GM12878 (cell line): ENCODE results near the gene AHNAK2. TPM values are rescaled to one million over a fixed set of nuclear protein-coding genes. Genes with fewer than 3 reads are reported as not detected.

Experiments used
- ATAC-seq: fragments of 200-7000 bp; cut with Tn5 transposase; 3 replicates; pipeline ENCODE4 v1.9.1; 2020; ENCODE audit warnings: mild to moderate bottlenecking, moderate library complexity
- BruUV-seq: library from RNA; stranded (reverse); fragments of 400-500 nt; replicated peaks from 2 replicates; lab custom pipeline; 2021; lab: Mats Ljungman, UMichigan
- CTCF ChIA-PET: fragments of 300-600 bp; sonication (Branson Sonifier 250); formaldehyde crosslinking; extraction: SDS; loops from one replicate; lab custom pipeline; 2021; ENCODE audit warnings: inconsistent platforms; lab: Yijun Ruan, JAX
- POLR2A ChIA-PET: fragments of 350-600 bp; formaldehyde crosslinking; extraction: SDS; loops from one replicate; lab custom pipeline; 2021; ENCODE audit warnings: inconsistent platforms; lab: Charles Lee
- RAD21 ChIA-PET: fragments of 300-600 bp; sonication (Branson Sonifier 250); formaldehyde crosslinking; loops from one replicate; lab custom pipeline; 2023; ENCODE audit warnings: antibody characterized with exemption; ENCODE audit not compliant: unreplicated experiment; lab: Charles Lee
- SMC1A ChIA-PET: fragments of 300-600 bp; sonication (Branson Sonifier 250); formaldehyde crosslinking; loops from one replicate; lab custom pipeline; 2023; ENCODE audit not compliant: unreplicated experiment, uncharacterized antibody; lab: Charles Lee
- DNase-seq: peaks from one replicate; pipeline ENCODE4 v3.0.0-alpha.2; 2011; ENCODE audit warnings: low read depth, low spot score
- FAIRE-seq: peaks from 3 replicates; lab custom pipeline; 2011; peaks lifted over from hg19 to GRCh38; lab: Jason Lieb, UNC
- H2AFZ ChIP-seq: 2 replicates; pipeline ENCODE4 v1.6.0; 2011; ENCODE audit warnings: low read depth, low read length, control low read depth; ENCODE audit not compliant: control insufficient read depth
- H3K27ac ChIP-seq: 2 replicates; pipeline ENCODE4 v1.5.1; 2011; ENCODE audit warnings: control low read depth; ENCODE audit not compliant: control insufficient read depth, insufficient read depth
- H3K27me3 ChIP-seq, 2 experiments: replicated peaks in 1 of 2; 2 replicates each; pipeline versions ENCODE4 v1.6.0 to v1.6.1; 2011; ENCODE audit warnings: low read length in 1 of 2; ENCODE audit not compliant: control insufficient read depth in 2 of 2, insufficient read depth in 2 of 2
- H3K36me3 ChIP-seq, 2 experiments: 2 replicates each; pipeline ENCODE4 v1.5.1; 2011; ENCODE audit warnings: low read length in 1 of 2; ENCODE audit not compliant: control insufficient read depth in 2 of 2, insufficient read depth in 2 of 2
- H3K4me1 ChIP-seq: 2 replicates; pipeline ENCODE4 v1.6.1; 2011; ENCODE audit warnings: mild to moderate bottlenecking, low read length, moderate library complexity, mixed read lengths; ENCODE audit not compliant: control insufficient read depth, insufficient read depth
- H3K4me2 ChIP-seq: 2 replicates; pipeline ENCODE4 v1.6.0; 2011; ENCODE audit warnings: control low read depth; ENCODE audit not compliant: control insufficient read depth, insufficient read depth
- H3K4me3 ChIP-seq: fragments of 200-600 bp; sonication (generic); 2 replicates; pipeline ENCODE4 v1.5.1; 2016
- H3K79me2 ChIP-seq: 2 replicates; pipeline ENCODE4 v1.6.0; 2011; ENCODE audit warnings: low read length; ENCODE audit not compliant: control insufficient read depth, insufficient read depth
- H3K9ac ChIP-seq: 2 replicates; pipeline ENCODE4 v1.8.0; 2011; ENCODE audit warnings: low read length, control low read depth, mixed read lengths; ENCODE audit not compliant: control insufficient read depth, insufficient read depth
- H3K9me3 ChIP-seq: replicated peaks from 3 replicates; pipeline ENCODE4 v1.5.1; 2011; ENCODE audit warnings: mild to moderate bottlenecking, low read length; ENCODE audit not compliant: control insufficient read depth, insufficient read depth
- H4K20me1 ChIP-seq: 2 replicates; pipeline ENCODE4 v1.6.0; 2011; ENCODE audit not compliant: control insufficient read depth, insufficient read depth
- CBX3 ChIP-seq: fragments of 200-600 bp; sonication (generic); IDR thresholded peaks from 2 replicates; pipeline ENCODE4 v1.6.1; 2016; ENCODE audit warnings: low read depth, borderline replicate concordance
- FOS ChIP-seq: IDR thresholded peaks from 3 replicates; pipeline ENCODE4 v1.6.1; 2011; ENCODE audit warnings: borderline replicate concordance; ENCODE audit not compliant: insufficient read length; ENCODE audit errors: extremely low read depth
- HCFC1 ChIP-seq: fragments of 150-350 bp; IDR thresholded peaks from 2 replicates; pipeline ENCODE4 v1.6.1; 2014; ENCODE audit warnings: low read length
- IKZF2 ChIP-seq, 2 experiments: fragments of 450-650 bp; IDR thresholded peaks; 2 replicates each; pipeline ENCODE4 v1.6.1; 2017; ENCODE audit warnings: mild to moderate bottlenecking in 2 of 2, moderate library complexity in 2 of 2
- NFYA ChIP-seq: IDR thresholded peaks from 2 replicates; pipeline ENCODE4 v1.6.1; 2011; ENCODE audit warnings: low read depth, mild to moderate bottlenecking, low read length, improper control_type of control experiment, borderline replicate concordance
- YBX1 ChIP-seq: fragments of 450-650 bp; IDR thresholded peaks from 2 replicates; pipeline ENCODE4 v1.6.1; 2016; ENCODE audit warnings: antibody characterized with exemption
- ZNF207 ChIP-seq: fragments of 450-650 bp; IDR thresholded peaks from 2 replicates; pipeline ENCODE4 v1.6.1; 2014; ENCODE audit warnings: antibody characterized with exemption, mild to moderate bottlenecking, borderline replicate concordance
- WGBS: methylation state at CpG from one replicate; pipeline ENCODE4 v1.1.6; 2016; ENCODE audit warnings: low lambda C conversion rate; ENCODE audit not compliant: insufficient replicate concordance, insufficient coverage; ENCODE audit errors: missing lambda C conversion rate; 5-methylcytosine and 5-hydroxymethylcytosine counted together
- in situ Hi-C: fragments of 300-500 bp; cut with MboI; formaldehyde crosslinking; loops from 9 replicates; pipeline ENCODE4 v1.14.3; 2018; ENCODE audit warnings: mixed read lengths
- intact Hi-C: fragments of 100-400 bp; cut with micrococcal nuclease; formaldehyde crosslinking; loops from one replicate; pipeline ENCODE4 v1.14.2; 2022; ENCODE audit not compliant: unreplicated experiment
- polyA plus RNA-seq, 11 experiments: library from polyadenylated mRNA; depleted of rRNA in 4 of 11; unstranded in 6 of 11; stranded (reverse) in 5 of 11; fragments of >200 nt; fragmentation: Nextera tagmentation in 4 of 11; fragmentation: Illumina TruSeq in 1 of 11; extraction: Ambion mirVana in 4 of 11; extraction: Trizol in 1 of 11; gene quantifications; 1 replicate in 1 of 11; 2 replicates in 10 of 11; pipeline versions ENCODE4 v1.2.1 to v1.2.3, GENCODE V29; 2011 to 2016; ENCODE audit warnings: inconsistent platforms in 2 of 11, missing spikeins in 2 of 11, low read depth in 1 of 11
- total RNA-seq, 4 experiments: library from RNA; depleted of rRNA in 3 of 4; stranded (reverse); fragments of >200 nt in 3 of 4; fragmentation: Illumina TruSeq in 1 of 4; extraction: Trizol in 1 of 4; gene quantifications; 2 replicates each; pipeline versions ENCODE4 v1.2.1 to v1.2.3, GENCODE V29; 2013 to 2021
- TF ChIP-seq, protein P1 (sequence below): fragments of 450-650 bp; formaldehyde crosslinking; IDR thresholded peaks from 2 replicates; pipeline ENCODE4 v1.5.0; 2022; ENCODE audit warnings: mild to moderate bottlenecking, missing genetic modification characterization
- TF ChIP-seq, protein P2 (sequence below): fragments of 450-650 bp; IDR thresholded peaks from 2 replicates; pipeline ENCODE4 v1.6.1; 2017; ENCODE audit warnings: borderline replicate concordance

The AHNAK2 gene
- total and polyA plus RNA-seq, 10 of the 15 experiments (the other 5 are each of a cell fraction or from before 2014, with no cell fraction given), result 0.03 to 0.10 TPM; not detected in 8

DNA sequence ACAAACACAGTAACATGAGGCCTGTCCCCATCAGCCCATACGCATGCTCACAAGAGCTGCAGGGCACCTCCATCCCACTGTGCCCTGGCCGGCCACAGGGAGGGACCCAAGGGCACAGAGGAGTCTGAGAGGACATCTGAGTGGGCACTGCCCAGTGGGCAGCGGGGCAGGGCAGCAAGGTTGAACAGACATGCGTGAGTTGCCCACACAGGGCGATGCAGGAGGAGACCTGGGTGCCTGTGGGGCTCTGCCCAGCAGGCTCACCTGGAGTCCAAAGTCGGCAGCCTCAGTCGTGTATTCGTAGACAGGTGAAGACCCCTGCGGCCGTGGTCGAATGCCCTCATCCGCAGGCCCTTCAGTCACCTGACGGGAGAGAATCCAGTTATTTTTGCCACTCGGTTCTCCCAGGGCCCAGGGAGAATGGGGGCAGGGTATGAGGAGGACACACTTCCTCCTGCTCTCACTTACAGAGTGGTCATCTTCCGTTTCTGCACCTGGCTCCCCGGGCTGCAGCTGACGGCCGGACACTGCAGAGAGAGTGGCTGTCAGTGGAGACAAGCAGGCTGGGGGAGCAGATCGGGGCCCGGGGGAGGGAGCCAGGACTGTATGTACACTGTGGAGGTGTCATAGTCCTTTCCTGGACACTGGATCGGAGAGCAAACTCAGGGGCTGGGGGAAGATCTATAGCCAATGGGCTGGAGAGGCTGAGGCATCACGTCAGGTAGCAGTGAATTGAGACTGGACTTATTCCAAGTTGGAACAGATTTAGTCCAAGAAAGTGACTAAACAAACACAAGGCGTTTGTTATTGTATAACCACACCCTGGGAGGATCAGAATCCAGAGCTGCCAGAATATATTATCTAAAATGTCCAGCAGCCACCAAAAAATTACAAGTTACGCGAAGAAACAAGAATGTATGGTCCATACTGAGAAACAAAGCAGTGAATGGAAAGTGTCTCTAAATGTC lies 20.7 kb downstream of the AHNAK2 start (continued):
- TF ChIP-seq NFYA, result no peak

GRCh38 chr14:104956290-104956890 lies 21.8 kb downstream of the AHNAK2 start:
- H3K4me1 ChIP-seq, result no peaks in the 10 kb centered on the region
- H3K4me3 ChIP-seq, result no peak overlapping the region
- no TSS peak for BruUV-seq
- CTCF ChIA-PET, result interaction anchor here (0.8 kb wide), 1 partner anchor 1501 kb away, joined by 3 read pairs; no protein-coding TSS in a partner anchor
- H3K79me2 ChIP-seq, result no peaks in the 10 kb centered on the region
- H3K9me3 ChIP-seq, result no peaks in the 10 kb centered on the region
- 43% methylated on average over 14 of the region's 14 CpGs for WGBS
- peaks cover 0 to 2% of the 10 kb centered on the region in 2 experiments; a peak in 3 of 4 replicates for H3K27me3 ChIP-seq
- H2AFZ ChIP-seq, result no peak overlapping the region
- FAIRE-seq (no peak), ATAC-seq (no peak), DNase-seq (no peak)
- no peak overlapping the region for H3K4me2 ChIP-seq
- intact Hi-C loops (no loop called here), in situ Hi-C loops (no loop called here)
- TF ChIP-seq CBX3 (no peak), ZNF207 (no peak), HCFC1 (no peak), IKZF2 (IDR thresholded peaks at IDR 0.05) (no peak), YBX1 (no peak), FOS (no peak)
- TF ChIP-seq, protein P1, sequence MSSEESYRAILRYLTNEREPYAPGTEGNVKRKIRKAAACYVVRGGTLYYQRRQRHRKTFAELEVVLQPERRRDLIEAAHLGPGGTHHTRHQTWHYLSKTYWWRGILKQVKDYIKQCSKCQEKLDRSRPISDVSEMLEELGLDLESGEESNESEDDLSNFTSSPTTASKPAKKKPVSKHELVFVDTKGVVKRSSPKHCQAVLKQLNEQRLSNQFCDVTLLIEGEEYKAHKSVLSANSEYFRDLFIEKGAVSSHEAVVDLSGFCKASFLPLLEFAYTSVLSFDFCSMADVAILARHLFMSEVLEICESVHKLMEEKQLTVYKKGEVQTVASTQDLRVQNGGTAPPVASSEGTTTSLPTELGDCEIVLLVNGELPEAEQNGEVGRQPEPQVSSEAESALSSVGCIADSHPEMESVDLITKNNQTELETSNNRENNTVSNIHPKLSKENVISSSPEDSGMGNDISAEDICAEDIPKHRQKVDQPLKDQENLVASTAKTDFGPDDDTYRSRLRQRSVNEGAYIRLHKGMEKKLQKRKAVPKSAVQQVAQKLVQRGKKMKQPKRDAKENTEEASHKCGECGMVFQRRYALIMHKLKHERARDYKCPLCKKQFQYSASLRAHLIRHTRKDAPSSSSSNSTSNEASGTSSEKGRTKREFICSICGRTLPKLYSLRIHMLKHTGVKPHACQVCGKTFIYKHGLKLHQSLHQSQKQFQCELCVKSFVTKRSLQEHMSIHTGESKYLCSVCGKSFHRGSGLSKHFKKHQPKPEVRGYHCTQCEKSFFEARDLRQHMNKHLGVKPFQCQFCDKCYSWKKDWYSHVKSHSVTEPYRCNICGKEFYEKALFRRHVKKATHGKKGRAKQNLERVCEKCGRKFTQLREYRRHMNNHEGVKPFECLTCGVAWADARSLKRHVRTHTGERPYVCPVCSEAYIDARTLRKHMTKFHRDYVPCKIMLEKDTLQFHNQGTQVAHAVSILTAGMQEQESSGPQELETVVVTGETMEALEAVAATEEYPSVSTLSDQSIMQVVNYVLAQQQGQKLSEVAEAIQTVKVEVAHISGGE (CRISPR knock-in tag), result no peak
- TF ChIP-seq, protein P2, sequence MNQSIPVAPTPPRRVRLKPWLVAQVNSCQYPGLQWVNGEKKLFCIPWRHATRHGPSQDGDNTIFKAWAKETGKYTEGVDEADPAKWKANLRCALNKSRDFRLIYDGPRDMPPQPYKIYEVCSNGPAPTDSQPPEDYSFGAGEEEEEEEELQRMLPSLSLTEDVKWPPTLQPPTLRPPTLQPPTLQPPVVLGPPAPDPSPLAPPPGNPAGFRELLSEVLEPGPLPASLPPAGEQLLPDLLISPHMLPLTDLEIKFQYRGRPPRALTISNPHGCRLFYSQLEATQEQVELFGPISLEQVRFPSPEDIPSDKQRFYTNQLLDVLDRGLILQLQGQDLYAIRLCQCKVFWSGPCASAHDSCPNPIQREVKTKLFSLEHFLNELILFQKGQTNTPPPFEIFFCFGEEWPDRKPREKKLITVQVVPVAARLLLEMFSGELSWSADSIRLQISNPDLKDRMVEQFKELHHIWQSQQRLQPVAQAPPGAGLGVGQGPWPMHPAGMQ, result no peak
- no peaks in the 10 kb centered on the region for H4K20me1 ChIP-seq
- RAD21 ChIA-PET, result no interaction called here
- H3K36me3 ChIP-seq, result no peaks in the 10 kb centered on the region
- H3K9ac ChIP-seq, result no peak overlapping the region
- POLR2A ChIA-PET, result interaction anchor here (0.5 kb wide), 1 partner anchor 142 kb away, joined by 5 read pairs; no protein-coding TSS in a partner anchor
- H3K27ac ChIP-seq, result no peak overlapping the region
- SMC1A ChIA-PET, result no interaction called here
